ENCODE data around the gene HECA.

The HECA gene

DNA sequence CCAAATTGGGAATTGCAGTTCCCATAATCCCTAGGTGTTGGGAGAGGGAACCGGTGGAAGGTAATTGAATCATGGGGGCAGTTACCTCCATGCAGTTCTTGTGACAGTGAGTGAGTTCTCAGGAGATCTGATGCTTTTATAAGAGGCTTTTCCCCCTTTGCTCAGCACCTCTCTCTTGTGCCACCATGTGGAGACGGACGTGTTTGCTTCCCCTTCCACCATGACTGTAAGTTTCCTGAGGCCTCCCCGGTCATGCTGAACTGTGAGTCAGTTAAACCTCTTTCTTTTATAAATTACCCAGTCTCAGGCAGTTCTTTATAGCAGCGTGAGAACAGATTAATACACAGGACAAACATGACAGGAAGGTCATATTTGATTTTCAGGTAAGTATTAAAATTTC, 25.3 kb upstream of the HECA start:
- no peaks in the 10 kb centered on the region for H3K36me3 ChIP-seq
- H3K27ac ChIP-seq = no peak overlapping the region
- H3K4me1 ChIP-seq (ENCODE audit: control insufficient read depth in 1 of 2, insufficient read depth in 1 of 2, low read depth in 1 of 2, low read length in 1 of 2) = no peaks in the 10 kb centered on the region
- TF ChIP-seq, protein P1, sequence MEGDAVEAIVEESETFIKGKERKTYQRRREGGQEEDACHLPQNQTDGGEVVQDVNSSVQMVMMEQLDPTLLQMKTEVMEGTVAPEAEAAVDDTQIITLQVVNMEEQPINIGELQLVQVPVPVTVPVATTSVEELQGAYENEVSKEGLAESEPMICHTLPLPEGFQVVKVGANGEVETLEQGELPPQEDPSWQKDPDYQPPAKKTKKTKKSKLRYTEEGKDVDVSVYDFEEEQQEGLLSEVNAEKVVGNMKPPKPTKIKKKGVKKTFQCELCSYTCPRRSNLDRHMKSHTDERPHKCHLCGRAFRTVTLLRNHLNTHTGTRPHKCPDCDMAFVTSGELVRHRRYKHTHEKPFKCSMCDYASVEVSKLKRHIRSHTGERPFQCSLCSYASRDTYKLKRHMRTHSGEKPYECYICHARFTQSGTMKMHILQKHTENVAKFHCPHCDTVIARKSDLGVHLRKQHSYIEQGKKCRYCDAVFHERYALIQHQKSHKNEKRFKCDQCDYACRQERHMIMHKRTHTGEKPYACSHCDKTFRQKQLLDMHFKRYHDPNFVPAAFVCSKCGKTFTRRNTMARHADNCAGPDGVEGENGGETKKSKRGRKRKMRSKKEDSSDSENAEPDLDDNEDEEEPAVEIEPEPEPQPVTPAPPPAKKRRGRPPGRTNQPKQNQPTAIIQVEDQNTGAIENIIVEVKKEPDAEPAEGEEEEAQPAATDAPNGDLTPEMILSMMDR (IDR thresholded peaks at IDR 0.05) = no peak
- no peaks in the 10 kb centered on the region for H3K27me3 ChIP-seq
- H3K9me3 ChIP-seq = no peaks in the 10 kb centered on the region
- no peak overlapping the region for H3K4me3 ChIP-seq (ENCODE audit: low read depth in 1 of 2, low read length in 1 of 2)

DNA sequence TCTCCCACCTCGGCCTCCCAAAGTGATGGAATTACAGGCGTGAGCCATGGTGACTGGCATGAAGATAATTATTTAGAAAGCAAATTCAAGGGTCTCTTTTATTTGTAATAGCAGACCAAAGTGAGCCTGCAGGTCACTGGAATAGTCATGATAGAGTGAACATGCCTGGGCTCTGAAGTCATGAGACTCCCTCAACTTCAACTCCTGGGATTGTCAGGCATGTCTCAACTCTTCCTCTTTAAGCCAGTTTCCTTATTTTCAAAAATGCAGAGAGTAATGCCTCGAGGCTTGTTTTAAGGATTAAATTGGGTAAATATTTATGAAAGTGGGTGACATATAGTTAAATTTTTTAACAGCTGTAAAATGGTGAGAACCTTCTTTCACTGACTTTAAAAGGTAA, 22.7 kb upstream of the HECA start:
- no peak overlapping the region for H3K4me3 ChIP-seq (ENCODE audit: low read depth in 1 of 2, low read length in 1 of 2)

DNA sequence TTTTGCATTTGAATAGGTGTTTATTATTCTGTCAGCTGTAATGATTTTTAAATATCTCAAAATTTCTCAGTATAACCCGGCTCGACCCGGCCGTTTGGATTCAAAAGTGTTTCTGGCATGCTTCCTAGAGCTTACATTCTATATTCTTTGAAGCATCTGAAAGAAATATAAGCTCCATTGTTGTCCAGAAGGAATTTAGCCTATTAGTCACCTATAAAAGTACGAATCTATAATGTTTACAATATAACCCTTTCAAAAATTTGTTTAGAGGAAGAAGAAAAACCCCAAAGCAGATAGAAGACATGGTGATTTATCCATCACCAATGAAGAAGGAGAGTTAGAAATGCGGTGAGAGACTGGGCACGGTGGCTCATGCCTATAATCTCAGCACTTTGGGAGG, 22.3 kb upstream of the HECA start:
- no peaks in the 10 kb centered on the region for H3K27me3 ChIP-seq
- TF ChIP-seq, protein P1 (IDR thresholded peaks at IDR 0.05) = no peak
- no peaks in the 10 kb centered on the region for H3K9me3 ChIP-seq
- H3K27ac ChIP-seq = no peak overlapping the region
- H3K36me3 ChIP-seq = no peaks in the 10 kb centered on the region
- no peak overlapping the region for H3K4me3 ChIP-seq (ENCODE audit: low read depth in 1 of 2, low read length in 1 of 2)
- H3K4me1 ChIP-seq (ENCODE audit: control insufficient read depth in 1 of 2, insufficient read depth in 1 of 2, low read depth in 1 of 2, low read length in 1 of 2) = no peaks in the 10 kb centered on the region

More for the DNA sequence above, 22.7 kb upstream of the HECA start:
- Histone ChIP-seq H3K27me3 (no peaks in the 10 kb centered on the region), H3K4me1 (ENCODE audit: control insufficient read depth in 1 of 2, insufficient read depth in 1 of 2, low read depth in 1 of 2, low read length in 1 of 2) (no peaks in the 10 kb centered on the region), H3K36me3 (no peaks in the 10 kb centered on the region), H3K9me3 (no peaks in the 10 kb centered on the region), H3K27ac (no peak overlapping the region)
- TF ChIP-seq, protein P1 (IDR thresholded peaks at IDR 0.05) = no peak

DNA sequence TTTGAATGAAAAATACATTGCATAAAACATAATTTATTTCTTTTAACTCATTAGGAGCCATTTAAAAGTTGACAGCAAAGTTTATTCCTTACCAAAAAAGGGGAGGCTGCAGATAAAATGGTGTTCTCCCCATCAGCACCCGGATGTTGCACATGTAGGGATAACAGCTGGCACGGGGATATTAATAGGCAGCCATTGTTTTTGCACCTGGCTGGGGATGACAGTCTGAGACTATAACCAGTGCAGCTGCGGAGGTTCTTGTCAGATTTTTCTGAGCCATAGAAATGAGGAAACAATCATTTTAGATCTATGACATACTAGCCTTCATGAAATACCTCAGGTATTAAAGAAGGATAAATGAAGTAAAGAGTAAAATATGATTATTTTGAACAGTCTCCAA, 20.1 kb upstream of the HECA start:
- Histone ChIP-seq H3K9me3 (no peaks in the 10 kb centered on the region), H3K27ac (no peak overlapping the region), H3K27me3 (no peaks in the 10 kb centered on the region), H3K36me3 (no peaks in the 10 kb centered on the region), H3K4me1 (ENCODE audit: control insufficient read depth in 1 of 2, insufficient read depth in 1 of 2, low read depth in 1 of 2, low read length in 1 of 2) (no peaks in the 10 kb centered on the region), H3K4me3 (ENCODE audit: low read depth in 1 of 2, low read length in 1 of 2) (no peak overlapping the region)
- TF ChIP-seq, protein P1 (IDR thresholded peaks at IDR 0.05) = no peak

DNA sequence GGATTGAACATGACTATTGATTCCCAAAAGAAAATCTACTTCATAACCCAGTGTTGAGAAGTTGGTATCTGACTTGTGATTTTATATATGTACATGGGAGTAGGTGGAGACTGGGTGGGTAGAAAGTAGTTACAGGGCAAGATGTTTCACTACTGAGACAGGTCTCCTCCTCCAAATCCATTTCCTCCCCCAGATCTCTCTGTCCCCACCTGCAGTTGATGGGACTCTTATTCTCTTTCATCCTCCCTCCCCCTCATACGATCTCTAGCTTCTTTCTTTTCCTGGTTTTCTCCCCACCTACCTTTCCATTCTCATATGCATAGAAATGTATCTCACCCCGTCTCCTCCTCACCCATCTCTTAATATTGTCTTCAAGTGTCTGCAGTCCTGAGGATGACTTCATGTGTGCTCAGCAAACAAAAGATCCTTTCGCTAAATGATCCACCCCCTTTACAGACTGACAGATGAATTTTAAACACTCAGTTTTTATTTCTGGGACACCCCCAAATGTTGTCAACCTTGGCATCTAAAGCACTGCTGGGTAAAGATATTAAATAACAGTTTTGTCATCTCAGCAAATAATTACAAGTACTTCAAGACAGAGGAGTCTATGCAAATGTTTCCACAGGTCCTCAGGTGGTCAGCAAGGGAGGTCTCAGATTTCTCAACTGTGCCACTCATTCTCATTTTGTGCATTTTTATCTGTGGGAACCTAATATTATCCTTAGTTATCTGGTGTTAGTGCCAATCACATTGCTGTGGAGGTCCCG, 18.7 kb upstream of the HECA start:
- Histone ChIP-seq H3K4me1 (ENCODE audit: control insufficient read depth in 1 of 2, insufficient read depth in 1 of 2, low read depth in 1 of 2, low read length in 1 of 2) (no peaks in the 10 kb centered on the region), H3K36me3 (no peaks in the 10 kb centered on the region), H3K27ac (no peak overlapping the region), H3K4me3 (ENCODE audit: low read depth in 1 of 2, low read length in 1 of 2) (no peak overlapping the region), H3K9me3 (no peaks in the 10 kb centered on the region), H3K27me3 (no peaks in the 10 kb centered on the region)
- TF ChIP-seq, protein P1 (IDR thresholded peaks at IDR 0.05) = no peak

Measured in neutrophil (primary cell).